Activated CD8-positive, alpha-beta memory T cell treated with anti-CD3 and anti-CD28 coated beads, Interleukin-2, amount 50 U/mL, for 1 hour (primary cell): Measurements from ENCODE around the gene HS3ST5.
"Not testable (repeated sequence)": the region's sequence is repeated elsewhere in the genome, so short reads cannot be mapped to it uniquely, and the experiment has no call there.

Experiments
- DNase-seq: peaks from one replicate; pipeline ENCODE4 v3.0.0-alpha.2; 2020; ENCODE audit errors: extremely low read depth

HS3ST5 gene

DNA sequence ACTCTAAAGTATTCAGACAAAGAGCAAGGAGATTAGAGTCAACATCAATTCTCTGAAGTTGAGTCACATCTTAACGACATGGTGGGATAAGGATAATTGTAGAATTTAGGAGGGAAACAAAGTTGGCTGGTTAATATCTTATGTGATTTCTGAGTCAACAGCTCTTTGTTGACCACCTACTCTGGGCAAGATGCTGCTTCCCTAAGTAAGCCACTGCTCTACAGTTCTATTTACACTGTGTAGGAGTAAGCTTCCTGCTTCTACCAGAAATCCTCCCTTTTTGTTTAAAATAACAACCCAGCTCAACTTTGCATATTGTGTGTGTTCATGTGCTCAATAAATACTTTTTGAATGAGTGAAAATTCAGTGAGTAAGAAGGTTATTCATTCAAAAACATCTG lies 3.1 kb downstream of the HS3ST5 start:
- no peak for DNase-seq

DNA sequence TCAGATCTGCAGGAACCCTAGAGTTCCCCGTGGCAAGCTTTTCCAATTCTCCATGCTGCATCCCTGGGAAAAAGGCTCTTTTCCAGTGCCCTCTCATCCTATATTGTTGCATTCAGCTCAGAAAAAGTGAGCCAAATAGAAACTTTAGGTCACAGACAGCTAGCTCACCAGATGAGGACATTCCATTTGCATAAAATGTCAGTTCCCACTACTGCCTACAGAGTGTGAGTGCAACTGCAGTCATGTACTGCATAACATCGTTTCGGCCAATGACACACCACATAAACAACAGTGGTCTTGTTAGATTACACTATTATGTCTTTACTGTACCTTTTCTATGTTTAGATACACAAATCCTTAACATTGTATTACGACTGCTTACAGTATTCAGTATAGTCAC lies 8.6 kb downstream of the HS3ST5 start:
- no peak for DNase-seq

DNA sequence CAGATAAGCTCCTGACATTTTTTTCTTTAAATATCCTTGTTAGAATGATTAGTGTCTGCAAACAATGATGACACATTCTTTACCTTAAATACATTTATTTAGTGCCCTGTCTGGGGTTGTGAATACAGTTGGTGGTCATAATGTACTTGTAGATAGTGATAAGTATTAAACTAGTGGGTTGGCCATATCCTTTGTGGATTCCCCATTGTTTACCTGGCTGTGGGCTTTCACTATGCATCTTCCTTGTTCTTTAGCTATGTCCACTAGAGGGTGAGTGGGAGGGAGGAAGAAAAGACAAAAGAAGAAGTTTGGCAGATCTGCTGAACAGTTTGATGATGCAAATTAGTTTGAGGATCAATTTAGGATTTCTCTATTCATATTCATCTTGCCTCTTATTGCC lies 15.7 kb downstream of the HS3ST5 start:
- DNase-seq = no peak

DNA sequence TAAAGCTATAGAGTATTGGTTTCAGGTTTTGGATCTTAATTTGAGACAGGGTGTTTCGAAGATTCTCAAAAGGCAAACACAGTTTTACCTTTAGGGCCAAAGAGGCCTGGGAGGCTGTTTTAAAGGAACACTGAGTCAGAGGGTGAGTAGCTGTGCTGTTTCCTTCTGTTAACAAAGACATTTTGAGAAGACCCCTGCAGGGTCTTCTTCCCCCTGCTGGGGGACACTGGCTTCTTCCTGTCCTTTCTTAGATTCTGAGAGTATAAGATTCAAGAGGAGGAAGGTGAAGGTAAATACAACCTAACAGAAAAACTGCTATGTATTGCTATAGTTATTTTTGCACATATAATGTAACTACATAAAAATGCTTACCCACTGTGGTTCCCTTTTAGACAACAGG lies 19.0 kb downstream of the HS3ST5 start:
- no peak for DNase-seq

DNA sequence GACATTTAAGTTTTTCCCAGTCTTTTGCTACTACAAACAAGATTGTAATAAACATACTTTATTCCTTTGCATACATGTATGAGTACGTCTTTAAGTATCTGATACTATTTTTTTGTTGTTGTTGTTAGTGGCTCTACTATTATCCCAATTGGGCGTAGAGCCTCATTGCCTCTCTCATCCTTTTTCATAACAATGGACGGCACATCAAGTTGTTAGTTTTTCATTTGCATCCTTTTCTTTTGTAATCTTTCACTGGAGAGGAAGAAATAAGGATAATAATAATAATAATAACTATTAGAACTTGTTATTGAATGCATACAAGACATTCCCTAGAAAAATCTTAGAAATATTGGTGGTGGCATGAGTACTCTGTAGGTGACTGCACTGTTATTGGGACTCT lies 23.1 kb downstream of the HS3ST5 start:
- DNase-seq = no peak

DNA sequence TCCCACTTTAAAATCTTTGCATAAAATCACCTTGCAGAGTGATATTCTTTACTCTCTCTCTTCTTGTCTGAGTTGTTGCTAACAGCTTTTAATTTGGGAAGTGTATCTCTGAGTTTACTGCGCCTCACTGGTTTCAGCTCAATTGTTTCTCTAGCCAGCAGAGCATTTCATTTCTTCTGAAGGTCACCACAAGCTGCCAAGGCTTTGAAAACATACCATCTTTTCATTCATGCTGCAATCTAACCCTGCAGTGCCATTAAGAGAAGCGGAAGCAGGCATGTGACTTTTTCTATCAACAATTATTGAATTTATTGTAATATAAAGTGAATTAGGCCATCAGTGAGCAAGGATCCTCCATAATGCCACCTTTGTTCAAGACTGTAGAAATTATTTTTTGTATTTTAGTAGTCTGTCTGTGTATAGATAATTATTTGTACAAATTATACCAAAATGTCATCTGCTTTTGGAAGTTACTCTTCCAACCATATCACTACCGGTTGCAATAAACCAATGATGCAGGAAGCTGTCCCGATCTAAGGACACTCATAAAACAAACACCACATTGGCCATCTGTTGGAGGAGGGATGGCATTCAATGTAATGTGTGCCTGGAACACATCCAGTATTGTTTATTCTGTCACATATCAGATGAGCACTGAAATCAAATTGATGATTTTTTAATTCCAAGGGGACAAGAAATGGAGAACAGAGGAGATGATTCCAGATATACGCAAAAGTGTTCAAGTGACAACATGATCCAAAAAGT lies 26.8 kb downstream of the HS3ST5 start:
- no peak for DNase-seq

DNA sequence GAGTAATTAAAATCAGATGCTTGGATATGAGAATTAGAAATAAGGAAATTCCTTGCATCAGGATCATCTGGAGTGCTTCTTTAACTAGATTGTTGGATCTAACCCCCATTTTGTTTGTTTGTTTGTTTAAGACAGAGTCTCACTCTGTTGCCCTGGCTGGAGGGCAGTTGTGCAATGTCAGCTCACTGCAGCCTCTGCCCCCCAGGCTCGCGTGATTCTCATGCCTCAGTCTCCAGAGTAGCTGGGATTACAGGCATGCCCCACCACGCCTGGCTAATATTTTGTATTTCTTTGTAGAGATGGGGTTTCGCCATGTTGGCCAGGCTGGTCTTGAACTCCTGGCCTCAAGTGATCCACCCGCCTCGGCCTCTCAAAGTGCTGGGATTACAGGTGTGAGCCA lies 29.0 kb downstream of the HS3ST5 start:
- DNase-seq = not testable (repeated sequence)

DNA sequence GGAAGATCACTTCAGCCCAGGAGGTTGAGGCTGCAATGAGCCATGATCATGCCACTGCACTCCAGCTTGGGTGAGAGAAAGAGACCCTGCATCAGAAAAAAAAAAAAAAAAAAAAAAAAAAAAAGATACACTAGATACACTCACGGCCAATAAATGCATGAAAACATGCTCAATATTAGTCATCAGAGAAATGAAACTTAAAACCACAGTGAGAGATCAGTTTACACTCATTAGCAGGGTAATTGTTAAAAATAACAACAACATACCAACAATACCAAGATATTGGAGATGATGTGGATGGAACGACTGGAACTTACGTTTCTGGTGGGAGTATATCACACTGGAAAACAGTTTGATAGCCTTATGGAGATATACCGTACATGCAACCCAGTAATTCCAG lies 29.9 kb downstream of the HS3ST5 start:
- DNase-seq = no peak

DNA sequence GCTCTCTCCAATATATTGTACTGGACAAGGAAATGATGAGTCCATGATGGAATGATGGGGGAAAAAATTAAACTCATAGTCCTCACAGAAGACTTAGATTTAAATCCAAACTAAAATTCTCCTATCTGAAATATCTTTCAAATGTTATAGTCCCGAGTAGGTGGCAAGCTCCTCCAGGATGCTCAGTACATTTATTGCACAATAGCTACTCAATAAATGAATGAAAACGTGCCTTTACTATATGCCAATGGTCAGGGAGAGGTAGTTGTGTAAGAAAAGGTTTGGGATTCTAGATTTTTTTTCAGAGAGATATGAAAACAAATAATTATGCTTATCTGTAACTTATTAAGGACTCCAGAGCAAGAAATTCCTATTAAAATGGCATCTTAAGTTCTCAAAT lies 32.8 kb downstream of the HS3ST5 start:
- no peak for DNase-seq

DNA sequence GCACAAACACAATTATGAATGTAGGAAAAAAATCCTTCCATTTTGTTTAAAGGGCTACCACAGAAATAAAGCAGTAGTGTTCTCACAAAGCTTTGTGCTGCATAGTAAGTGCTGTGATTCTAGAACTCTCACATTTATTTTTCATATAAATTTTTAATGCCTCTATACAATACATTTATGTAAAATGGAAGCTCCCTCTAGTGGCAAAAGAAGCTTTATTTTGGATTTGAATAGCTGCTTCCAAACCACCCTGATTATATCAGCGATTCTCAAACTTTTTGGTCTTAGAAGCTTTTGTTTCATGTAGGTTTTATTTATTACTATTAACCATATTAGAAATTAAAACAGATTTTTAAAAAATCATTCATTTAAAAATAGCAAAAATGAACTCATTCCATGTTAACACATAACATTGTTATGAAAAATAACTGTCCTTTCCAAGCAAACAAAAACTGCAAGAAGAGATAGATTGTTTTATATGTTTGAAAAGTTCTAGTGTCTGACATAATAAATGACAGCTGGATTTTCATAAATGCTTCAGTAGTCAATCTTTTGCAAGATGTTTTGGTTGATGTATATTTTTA lies 38.4 kb downstream of the HS3ST5 start:
- no peak for DNase-seq

DNA sequence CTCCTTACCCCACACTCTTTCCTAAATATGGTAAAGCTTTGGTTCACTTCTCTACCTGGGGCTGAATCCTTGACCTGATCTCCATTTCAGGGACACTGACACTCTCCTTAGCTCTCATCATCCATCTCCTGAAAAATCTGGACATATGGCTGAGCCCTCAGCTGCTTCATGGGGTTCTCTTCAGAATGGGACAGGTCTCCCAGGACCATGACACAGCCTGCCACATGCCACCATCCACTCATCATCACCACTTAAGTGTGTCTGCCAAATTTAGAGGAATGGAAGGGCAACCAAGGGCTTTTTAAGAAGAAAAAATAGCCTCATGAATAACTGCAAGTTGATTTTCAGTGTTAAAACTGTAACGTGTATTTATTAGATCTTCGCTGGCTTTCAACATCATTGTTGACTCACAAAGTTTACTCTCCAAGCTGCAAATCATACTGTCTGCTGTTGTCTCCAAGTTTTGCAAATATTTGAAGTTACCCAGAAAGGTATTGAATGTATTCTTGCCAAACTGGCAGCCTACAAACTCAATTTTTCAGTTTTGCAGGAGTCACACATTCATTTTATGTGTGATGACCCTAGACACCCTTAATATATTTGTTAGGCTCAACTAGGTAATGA lies 41.1 kb downstream of the HS3ST5 start:
- no peak for DNase-seq

DNA sequence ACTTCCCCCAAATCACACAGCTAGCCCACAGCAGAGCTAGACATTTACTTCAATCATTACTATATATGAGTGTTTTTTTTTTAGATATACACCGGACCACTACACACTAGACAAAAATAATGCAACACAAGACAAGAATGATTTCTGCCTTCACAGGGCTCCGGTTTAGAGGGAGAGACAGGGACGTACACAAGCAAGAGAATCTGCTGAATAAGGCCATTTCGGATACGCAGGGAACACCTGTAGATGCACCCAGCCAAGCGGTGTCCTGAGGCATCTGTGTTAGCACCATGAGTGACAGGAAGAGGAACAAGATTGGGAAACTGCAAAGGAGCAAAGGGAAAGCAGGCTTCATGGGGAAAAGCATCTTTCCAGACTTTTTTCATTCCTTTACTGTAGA lies 45.7 kb downstream of the HS3ST5 start:
- DNase-seq = no peak

DNA sequence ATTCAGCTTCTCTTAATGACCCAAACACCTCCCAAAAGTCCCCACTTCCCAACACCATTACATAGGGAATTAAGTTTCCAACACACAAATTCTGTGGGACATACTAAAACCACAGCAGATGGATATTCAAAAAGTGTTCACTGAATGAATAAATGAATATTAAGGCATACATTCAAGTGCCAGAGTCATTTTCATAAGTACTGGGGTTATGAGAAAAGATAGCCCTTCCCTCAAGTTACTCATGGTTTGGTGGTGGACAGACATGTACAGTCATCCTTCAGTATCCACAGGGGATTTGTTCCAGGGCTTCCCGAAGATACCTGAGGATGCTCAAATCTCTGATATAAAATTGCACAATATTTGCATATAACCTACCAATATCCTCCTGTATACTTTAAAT lies 50.4 kb downstream of the HS3ST5 start:
- no peak for DNase-seq

DNA sequence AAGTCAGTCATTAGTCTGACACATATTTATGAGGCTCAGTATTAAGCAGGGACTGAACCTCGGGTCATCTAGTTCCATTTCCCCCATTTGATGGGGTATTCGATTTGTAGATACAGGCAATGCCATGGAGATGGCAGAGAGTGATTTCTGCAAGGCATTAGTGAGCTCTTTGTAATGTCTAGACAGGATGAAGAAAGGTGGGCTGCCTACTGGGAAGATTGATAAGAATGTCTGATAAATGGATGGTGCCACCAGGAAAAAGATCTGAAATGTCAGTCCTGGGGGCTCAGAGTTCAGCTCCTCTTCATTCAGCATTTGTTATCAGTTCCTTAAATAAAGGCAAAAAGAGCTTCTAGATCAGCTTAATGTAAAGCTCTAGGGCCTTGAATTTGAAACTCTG lies 51.4 kb downstream of the HS3ST5 start:
- DNase-seq = no peak

DNA sequence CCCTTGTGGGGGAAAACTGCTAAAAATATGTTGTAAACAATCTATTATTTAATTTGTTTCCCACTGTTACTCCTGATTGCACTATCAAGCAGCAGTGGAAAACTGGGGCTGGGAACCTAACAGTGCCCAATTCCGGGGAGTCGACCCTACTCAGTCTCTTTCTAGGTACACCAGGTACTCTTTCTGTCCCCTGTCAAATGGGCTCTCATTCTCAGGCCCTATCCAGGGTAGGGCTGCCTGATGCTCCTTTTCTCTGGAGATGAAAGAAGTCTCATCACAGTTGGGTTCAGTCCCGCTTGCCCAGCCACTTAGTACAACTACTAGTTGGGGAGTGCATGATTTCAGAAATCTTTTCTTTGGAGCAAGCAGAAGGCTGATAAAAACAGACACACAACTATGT lies 52.0 kb downstream of the HS3ST5 start:
- no peak for DNase-seq

DNA sequence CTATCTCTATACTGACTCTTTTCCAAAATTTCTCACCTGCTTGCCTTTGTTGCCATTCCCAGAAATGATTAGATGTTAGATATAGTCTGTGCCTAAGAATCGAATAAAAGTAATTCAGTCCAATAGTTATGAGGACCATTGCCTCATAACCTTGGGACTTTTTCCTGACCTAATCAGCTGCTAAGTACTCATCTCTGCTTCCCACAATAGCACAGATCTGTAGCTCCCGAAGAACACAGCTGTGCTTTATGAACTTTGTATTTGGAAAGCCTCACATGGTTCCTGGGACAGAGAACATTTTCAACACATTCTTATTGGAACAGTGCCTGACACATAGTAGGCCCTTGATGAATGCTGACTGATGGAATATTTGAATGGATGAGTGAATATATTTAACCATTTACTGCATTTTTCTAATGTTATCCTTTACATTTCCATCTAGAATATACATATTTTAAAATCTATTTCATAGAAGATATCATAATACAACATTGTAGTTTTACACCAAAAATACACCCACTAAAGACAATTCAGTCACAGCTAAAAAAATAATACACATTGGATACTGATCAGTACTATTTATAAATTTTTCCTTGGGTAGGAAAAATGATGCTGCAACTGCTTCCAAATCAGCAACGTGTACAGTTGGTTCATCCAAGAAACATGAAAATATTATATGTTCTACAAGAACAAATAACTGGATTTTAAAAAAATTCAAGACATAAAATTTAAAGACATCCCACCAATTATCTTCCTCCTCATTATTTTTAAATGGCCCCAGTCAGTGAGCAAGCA lies 53.9 kb downstream of the HS3ST5 start:
- DNase-seq = no peak

DNA sequence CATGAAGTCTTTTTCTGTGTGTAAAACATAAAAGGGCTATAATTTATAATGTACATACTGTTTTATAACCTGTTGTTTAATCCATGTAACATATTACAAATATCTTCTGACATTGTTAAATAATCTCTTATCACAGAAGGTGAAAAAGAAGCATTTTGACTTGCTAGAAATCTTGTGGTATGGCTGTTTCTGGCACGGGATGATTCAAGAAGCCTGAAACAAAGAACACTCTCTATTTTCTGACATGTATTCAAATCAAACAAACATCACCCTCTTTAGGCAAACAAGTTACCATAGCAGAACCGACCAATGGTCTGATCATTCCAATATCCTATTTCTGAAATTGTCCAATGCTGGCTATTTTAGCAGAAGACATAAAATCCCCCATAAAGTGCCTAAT lies 55.4 kb downstream of the HS3ST5 start:
- no peak for DNase-seq

DNA sequence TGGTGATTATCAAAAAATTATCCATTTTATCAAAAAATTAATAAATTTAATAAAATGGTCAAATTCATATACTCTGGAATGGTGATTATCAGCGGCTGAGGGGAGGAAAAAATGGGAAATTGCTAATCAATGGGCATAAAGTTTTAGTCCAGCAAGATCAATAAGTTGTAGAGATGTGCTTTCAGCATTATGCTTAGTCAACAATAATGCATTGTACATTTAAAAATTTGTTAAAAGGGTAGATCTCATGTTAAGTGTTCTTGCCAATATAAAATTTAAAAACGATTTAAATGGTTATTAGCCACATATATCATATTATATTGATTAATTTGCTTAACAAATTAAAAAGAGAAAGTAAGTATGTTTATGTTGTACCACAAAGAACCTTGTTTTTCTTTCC lies 56.6 kb downstream of the HS3ST5 start:
- no peak for DNase-seq

DNA sequence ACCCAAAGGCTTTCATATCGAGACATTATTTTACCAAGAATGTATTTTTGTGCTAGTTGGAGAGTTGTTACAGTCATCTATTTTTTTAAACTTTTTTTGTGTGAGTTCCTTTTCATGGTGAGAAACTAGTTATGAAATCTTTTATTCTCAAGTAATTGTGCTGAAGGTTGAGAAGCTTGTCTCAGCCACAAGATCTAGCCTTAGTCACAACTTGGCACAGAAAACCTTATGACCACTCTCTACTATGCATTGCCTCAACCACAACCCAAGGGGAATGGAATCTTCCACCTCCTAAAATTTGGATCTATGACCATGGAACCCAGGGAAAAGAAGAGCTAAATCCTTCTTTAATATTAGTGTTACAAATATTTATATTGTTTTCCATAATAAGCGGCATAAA lies 58.5 kb downstream of the HS3ST5 start:
- no peak for DNase-seq

DNA sequence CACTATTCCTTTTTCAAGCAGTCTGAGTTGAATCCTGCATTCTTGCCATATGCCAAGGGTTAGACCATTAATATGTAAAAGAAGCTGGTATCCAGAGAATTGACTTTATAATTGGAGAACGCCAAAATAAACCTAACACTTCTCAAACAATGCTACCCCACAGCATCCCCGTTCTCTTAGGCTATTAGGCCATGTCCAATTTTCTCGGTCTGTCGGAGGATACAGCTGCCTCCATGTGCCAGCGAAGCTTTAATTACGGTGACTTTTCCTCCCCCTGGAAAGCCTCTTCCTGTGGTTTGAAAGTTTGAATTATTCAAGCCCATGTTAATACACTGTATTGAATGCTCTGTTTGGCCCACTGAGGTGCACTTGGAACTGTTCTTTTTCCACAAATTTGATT lies 60.5 kb downstream of the HS3ST5 start:
- DNase-seq = no peak

DNA sequence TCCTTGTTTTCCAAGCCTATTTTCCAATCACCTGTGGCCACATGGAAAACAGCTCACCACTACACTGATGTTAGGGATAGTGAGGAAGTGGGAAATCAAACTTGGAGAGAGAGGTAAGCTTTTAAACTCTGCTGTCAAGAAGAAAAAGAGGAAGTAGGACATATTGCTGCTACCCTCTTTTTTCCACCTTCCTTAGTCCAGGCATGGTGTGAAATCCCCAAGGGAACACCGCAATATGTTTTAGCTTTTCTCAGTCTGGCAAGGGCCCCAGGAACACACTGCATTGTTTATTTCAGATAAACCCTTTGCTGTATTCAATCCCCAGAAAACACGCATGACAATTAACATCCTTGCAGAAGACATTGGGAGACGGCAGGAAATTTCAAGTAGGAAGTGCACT lies 61.3 kb downstream of the HS3ST5 start:
- DNase-seq = no peak

DNA sequence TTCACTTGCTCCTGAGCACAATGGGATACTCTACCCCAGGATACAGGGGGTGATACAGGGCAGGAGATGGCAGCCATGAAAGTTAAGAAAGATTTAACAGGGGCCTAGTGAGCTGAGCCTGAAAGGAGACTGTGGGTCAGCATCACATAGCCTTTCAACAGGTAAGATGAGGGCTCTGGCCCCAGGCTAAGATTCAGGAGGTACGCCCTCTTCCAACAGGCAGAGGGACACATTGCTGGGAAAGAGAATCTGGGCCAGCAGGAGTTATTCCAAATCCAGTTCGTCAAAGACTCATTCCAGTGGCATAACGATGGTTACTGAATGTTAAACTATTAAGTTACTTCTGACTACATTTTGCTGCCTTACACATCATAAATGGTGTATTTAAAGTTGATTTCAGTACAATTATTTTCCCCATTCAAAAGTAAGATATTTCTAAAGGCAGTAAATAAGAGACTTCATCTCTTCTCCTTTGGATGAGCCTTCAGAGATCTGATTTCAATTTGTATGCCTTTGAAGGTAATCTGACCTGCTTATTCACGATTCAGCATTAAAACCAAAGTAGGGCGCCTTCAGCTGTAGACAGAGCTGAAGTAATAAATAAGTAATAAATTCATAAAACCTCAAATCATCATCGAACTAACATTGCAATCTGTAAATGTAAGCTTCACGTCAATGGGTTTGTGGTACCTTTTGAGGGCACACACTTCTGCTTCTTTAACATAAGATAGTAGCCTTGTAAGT lies 62.4 kb downstream of the HS3ST5 start:
- no peak for DNase-seq
